MCF 10A (cell line): ENCODE measurements around the gene CTRB2. TPM values are rescaled to one million over a fixed set of nuclear protein-coding genes. Genes with fewer than 3 reads are reported as not detected.

Source experiments
- BruUV-seq: library from RNA; stranded (reverse); fragments of 400-500 nt; replicated peaks from 2 replicates; lab custom pipeline; 2021; lab: Mats Ljungman, UMichigan
- CTCF ChIA-PET: fragments of 300-600 bp; sonication (Branson Sonifier 250); formaldehyde crosslinking; extraction: SDS; loops from one replicate; lab custom pipeline; 2021; ENCODE audit warnings: antibody characterized with exemption, inconsistent platforms; lab: Yijun Ruan, JAX
- POLR2A ChIA-PET: fragments of 300-600, 350-650 bp; sonication (Branson Sonifier 250); formaldehyde crosslinking; extraction: SDS; loops from one replicate; lab custom pipeline; 2020; ENCODE audit warnings: antibody characterized with exemption, inconsistent platforms; lab: Yijun Ruan, JAX
- DNase-seq: peaks from one replicate; pipeline ENCODE4 v3.0.0-alpha.2; 2018; ENCODE audit not compliant: unreplicated experiment
- H3K27ac Mint-ChIP-seq: one replicate; pipeline ENCODE4 v1.8.0; 2022; ENCODE audit warnings: mild to moderate bottlenecking, low read depth, mixed read lengths; ENCODE audit not compliant: unreplicated experiment
- H3K27me3 Mint-ChIP-seq: one replicate; pipeline ENCODE4 v1.8.0; 2022; ENCODE audit warnings: mixed read lengths; ENCODE audit not compliant: insufficient read depth, unreplicated experiment
- H3K36me3 Mint-ChIP-seq: one replicate; pipeline ENCODE4 v1.8.0; 2022; ENCODE audit warnings: mild to moderate bottlenecking, moderate library complexity, mixed read lengths; ENCODE audit not compliant: insufficient read depth, unreplicated experiment
- H3K4me1 Mint-ChIP-seq: one replicate; pipeline ENCODE4 v1.8.0; 2022; ENCODE audit warnings: mixed read lengths; ENCODE audit not compliant: insufficient read depth, unreplicated experiment
- H3K4me3 Mint-ChIP-seq: one replicate; pipeline ENCODE4 v1.8.0; 2022; ENCODE audit warnings: mild to moderate bottlenecking, moderate library complexity, mixed read lengths; ENCODE audit not compliant: unreplicated experiment
- H3K9me3 Mint-ChIP-seq: one replicate; pipeline ENCODE4 v1.8.0; 2022; ENCODE audit warnings: mixed read lengths; ENCODE audit not compliant: unreplicated experiment
- intact Hi-C: fragments of 100-400 bp; cut with micrococcal nuclease; formaldehyde crosslinking; loops from 2 replicates; pipeline ENCODE4 v1.14.1; 2022
- total RNA-seq: library from RNA; stranded (reverse); gene quantifications from 2 replicates; pipeline ENCODE4 v1.2.3, GENCODE V29; 2022
- TF ChIP-seq, protein P1 (sequence below): fragments of 200-600 bp; IDR thresholded peaks from one replicate; pipeline ENCODE4 v1.8.0; 2022; ENCODE audit warnings: antibody characterized with exemption, mild to moderate bottlenecking; ENCODE audit not compliant: unreplicated experiment

The CTRB2 gene
- total RNA-seq, 1 experiment from 2014 or later, result not detected

DNA sequence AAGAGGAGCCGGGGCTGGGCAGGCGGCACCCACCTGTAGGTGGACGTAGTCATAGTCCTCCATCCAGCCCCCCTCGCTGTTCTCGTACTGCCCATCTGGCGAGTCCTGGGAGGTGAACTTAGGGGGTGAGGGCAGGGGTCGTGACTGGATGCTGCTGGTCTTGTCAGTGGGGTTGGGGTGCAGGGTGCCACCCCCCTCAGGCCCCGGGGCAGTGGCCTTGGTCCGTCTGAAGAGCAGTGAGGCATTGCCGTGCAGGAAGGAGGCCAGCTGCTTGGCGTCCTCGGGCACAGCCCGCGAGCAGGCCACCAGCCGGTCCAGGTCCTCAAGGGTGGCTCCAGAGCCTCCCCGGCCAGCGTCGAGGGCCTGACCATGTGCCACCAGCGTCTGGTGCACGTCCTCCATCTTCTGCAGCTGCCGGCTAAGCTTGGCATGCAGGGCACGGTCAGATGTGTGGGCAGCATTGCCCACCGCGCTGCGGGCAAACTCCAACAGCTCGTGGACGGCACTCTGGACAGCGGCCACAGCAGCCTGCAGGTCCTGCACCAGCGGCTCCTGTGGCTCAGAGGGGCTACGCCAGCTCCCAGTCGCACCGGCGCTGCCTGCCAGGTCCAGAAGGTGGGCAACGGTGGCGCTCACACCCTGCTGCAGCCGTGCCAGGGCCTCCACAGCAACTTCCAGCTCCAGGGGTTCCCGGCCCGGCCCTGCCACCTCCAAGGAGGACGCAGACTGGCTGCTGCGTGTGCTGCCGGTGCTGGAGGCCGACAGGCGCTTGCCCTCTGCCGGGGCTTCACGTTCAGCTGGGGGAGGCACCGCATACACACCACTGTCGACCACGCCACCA, 28.1 kb upstream of the CTRB2 start:
- Mint-ChIP-seq H3K27ac (no peak overlapping the region), H3K4me1 (peaks cover 11% of the 10 kb centered on the region), H3K9me3 (no peaks in the 10 kb centered on the region), H3K27me3 (no peaks in the 10 kb centered on the region), H3K36me3 (peaks cover 48% of the 10 kb centered on the region), H3K4me3 (no peak overlapping the region)
- intact Hi-C loops, result loop anchor here (1.0 to 5.0 kb wide), 2 partner anchors 150 to 167 kb away; no protein-coding TSS in a partner anchor
- POLR2A ChIA-PET, result interaction anchor here (0.8 to 2.4 kb wide), 7 partner anchors 15 to 150 kb away, joined by 3 to 30 read pairs (median 7); no protein-coding TSS in a partner anchor
- CTCF ChIA-PET, result interaction anchor here (0.6 to 5.5 kb wide), 20 partner anchors 9 to 177 kb away, joined by 3 to 106 read pairs (median 16); no protein-coding TSS in a partner anchor
- no peak for DNase-seq
- no TSS peak for BruUV-seq
- TF ChIP-seq, protein P1, sequence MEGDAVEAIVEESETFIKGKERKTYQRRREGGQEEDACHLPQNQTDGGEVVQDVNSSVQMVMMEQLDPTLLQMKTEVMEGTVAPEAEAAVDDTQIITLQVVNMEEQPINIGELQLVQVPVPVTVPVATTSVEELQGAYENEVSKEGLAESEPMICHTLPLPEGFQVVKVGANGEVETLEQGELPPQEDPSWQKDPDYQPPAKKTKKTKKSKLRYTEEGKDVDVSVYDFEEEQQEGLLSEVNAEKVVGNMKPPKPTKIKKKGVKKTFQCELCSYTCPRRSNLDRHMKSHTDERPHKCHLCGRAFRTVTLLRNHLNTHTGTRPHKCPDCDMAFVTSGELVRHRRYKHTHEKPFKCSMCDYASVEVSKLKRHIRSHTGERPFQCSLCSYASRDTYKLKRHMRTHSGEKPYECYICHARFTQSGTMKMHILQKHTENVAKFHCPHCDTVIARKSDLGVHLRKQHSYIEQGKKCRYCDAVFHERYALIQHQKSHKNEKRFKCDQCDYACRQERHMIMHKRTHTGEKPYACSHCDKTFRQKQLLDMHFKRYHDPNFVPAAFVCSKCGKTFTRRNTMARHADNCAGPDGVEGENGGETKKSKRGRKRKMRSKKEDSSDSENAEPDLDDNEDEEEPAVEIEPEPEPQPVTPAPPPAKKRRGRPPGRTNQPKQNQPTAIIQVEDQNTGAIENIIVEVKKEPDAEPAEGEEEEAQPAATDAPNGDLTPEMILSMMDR, result no peak

DNA sequence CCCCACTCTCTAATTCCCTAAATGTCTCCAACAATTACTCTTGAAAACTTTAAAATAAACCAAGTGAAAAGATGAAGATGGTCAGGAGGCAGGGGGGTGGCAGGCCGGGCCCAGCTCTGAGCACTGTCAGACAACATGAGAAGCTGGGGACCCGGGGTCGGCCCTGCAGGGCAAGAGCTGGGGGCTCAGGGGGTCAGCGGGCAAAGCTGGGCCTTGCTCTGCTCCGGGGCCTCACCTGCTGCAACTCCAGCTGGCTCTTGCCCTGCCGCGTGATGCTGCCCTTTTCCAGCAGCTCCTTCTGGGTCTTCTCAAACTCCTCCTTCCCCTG, 26.6 kb upstream of the CTRB2 start:
- intact Hi-C loops, result loop anchor here (5.0 kb wide), 1 partner anchor 169 kb away; no protein-coding TSS in a partner anchor
- CTCF ChIA-PET, result interaction anchor here (0.6 to 5.5 kb wide), 51 partner anchors 9 to 524 kb away, joined by 3 to 106 read pairs (median 5); partner anchors contain the start of genes CFDP1, CTRB2, KARS1 and TERF2IP
- DNase-seq, result no peak
- Mint-ChIP-seq H3K27me3 (no peaks in the 10 kb centered on the region), H3K36me3 (peaks cover 60% of the 10 kb centered on the region), H3K4me3 (peak overlapping the region; percentile 6), H3K27ac (peak overlapping the region; percentile 78), H3K4me1 (peaks cover 7% of the 10 kb centered on the region), H3K9me3 (no peaks in the 10 kb centered on the region)
- no TSS peak for BruUV-seq
- TF ChIP-seq, protein P1, result no peak
- POLR2A ChIA-PET, result interaction anchor here (1.0 to 2.4 kb wide), 10 partner anchors 12 to 159 kb away, joined by 3 to 30 read pairs (median 7); no protein-coding TSS in a partner anchor

DNA sequence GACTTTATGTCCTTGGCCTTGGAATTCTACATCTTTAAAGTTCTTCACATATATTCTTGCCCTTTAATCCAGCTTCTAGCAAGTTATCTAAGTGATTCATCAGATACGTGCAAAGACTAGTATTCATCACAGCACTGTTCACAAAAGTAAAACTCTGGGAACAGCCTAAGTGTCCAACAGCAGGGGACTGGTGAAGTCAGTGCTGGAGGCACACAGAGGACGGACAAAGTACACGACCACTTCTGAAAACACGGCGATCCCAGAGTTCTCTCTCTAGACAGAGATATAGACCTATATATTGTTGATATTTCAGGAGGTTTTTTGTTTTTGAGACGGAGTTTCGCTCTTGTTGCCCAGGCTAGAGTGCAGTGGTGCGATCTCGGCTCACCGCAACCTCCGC, 24.6 kb upstream of the CTRB2 start:
- H3K27me3 Mint-ChIP-seq, result no peaks in the 10 kb centered on the region
- peaks cover 73% of the 10 kb centered on the region for H3K36me3 Mint-ChIP-seq
- TF ChIP-seq, protein P1, result no peak
- no peak overlapping the region for H3K27ac Mint-ChIP-seq
- CTCF ChIA-PET, result interaction anchor here (1.9 to 5.5 kb wide), 5 partner anchors 18 to 161 kb away, joined by 7 to 106 read pairs (median 33); no protein-coding TSS in a partner anchor
- peaks cover 7% of the 10 kb centered on the region for H3K4me1 Mint-ChIP-seq
- POLR2A ChIA-PET, result interaction anchor here (1.2 kb wide), 1 partner anchor 154 kb away, joined by 3 read pairs; no protein-coding TSS in a partner anchor
- no TSS peak for BruUV-seq
- H3K4me3 Mint-ChIP-seq, result no peak overlapping the region
- intact Hi-C loops, result loop anchor here (5.0 kb wide), 1 partner anchor 171 kb away; no protein-coding TSS in a partner anchor
- no peak for DNase-seq
- H3K9me3 Mint-ChIP-seq, result no peaks in the 10 kb centered on the region
